ENCODE measurements around the gene JAKMIP2.

- TF ChIP-seq CTCF (conservative IDR thresholded peaks at IDR 0.05; ENCODE audit: low read length) (no peak), EZH2phosphoT487 (IDR thresholded peaks at IDR 0.05; ENCODE audit: borderline replicate concordance) (no peak)
Observed at GRCh38 chr5:147830035-147830434, 47.5 kb upstream of the JAKMIP2 start.
